ENCODE results near the gene CTNNA1.

CTNNA1 gene

DNA sequence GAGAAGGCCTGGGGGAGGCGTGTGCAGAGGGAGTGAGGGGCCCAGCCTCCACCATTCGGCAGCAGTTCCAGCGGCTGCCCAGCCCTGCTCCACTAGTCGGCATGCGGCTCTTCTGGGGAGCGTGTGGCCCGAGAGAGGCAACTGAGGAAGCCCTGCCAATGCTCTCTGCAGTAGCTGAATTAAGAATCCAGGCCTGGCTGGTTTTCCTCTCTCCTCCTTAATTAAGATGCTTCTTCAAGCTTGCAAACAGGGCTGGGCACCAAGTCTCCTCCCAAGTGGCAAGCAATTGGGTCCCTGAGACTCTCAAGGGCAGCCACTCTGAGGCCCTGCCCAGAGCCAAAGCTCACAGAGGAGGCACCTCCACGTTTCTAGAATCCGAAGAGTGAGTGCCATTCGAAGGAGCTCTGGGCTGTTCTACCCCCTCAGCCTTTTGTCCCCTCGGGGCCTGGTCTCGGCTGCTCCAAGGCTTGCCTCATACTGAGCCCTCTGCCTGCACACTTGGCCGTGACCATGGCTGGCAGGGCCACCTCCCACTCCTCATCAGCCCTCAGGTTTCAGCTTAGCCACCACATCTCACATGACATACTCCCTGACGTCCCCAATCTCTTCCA, 197.3 kb downstream of the CTNNA1 start:
- Mint-ChIP-seq H3K9me3 (no peaks in the 10 kb centered on the region), H3K27ac (no peak overlapping the region), H3K4me3 (peak overlapping the region; percentile 40), H3K4me1 (peaks cover 91% of the 10 kb centered on the region), H3K27me3 (ENCODE audit: low read depth, poor library complexity) (peaks cover 2% of the 10 kb centered on the region), H3K36me3 (ENCODE audit: low read depth) (no peaks in the 10 kb centered on the region)
- TF ChIP-seq, protein P1, sequence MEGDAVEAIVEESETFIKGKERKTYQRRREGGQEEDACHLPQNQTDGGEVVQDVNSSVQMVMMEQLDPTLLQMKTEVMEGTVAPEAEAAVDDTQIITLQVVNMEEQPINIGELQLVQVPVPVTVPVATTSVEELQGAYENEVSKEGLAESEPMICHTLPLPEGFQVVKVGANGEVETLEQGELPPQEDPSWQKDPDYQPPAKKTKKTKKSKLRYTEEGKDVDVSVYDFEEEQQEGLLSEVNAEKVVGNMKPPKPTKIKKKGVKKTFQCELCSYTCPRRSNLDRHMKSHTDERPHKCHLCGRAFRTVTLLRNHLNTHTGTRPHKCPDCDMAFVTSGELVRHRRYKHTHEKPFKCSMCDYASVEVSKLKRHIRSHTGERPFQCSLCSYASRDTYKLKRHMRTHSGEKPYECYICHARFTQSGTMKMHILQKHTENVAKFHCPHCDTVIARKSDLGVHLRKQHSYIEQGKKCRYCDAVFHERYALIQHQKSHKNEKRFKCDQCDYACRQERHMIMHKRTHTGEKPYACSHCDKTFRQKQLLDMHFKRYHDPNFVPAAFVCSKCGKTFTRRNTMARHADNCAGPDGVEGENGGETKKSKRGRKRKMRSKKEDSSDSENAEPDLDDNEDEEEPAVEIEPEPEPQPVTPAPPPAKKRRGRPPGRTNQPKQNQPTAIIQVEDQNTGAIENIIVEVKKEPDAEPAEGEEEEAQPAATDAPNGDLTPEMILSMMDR (IDR thresholded peaks at IDR 0.05): no peak
- no peak for DNase-seq

DNA sequence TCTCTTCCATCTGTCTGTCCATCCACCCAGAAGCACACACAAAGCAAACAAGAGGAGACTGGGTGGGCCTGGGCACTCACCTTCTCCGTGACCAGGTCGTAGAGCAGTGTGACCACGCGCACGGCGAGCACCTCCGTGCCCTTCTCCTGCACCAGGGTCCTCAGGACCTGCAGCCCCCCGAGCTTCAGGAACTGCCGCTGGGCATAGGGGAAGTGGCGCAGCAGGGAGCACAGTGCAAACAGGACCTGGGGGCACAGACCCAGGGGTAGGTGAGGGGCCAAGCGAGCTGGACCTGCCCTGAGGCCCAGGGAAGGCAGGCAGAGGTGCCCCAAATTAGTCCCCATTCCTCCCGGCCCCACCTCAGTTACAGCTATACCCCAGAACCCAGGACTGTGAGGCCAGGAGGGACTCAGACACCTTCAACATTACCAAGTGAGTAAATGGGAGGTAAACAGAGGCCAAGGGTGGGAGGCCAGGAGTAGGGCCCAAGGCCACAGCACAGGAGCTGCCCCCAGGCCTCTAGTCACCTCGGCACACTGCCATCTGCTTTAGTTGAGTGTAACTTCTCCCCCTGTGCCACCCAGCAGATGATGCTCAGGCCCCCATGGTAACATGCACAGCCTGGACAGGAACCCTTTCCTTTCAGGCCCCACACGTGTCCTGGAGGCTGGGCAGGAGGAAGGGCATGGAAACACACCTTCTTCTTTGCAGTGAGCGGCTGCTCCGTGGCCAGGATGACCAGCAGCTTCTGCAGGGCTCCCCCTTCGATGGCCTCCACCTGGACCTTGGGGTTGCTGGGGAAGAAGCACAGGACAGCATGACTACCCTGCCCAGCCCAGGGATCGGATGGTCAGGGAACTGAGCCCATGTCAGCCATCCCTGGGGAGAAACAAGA, 198.1 kb downstream of the CTNNA1 start:
- Mint-ChIP-seq H3K27me3 (ENCODE audit: low read depth, poor library complexity) (peaks cover 2% of the 10 kb centered on the region), H3K4me3 (peak overlapping the region; percentile 9), H3K9me3 (no peaks in the 10 kb centered on the region), H3K27ac (no peak overlapping the region), H3K36me3 (ENCODE audit: low read depth) (no peaks in the 10 kb centered on the region), H3K4me1 (peaks cover 92% of the 10 kb centered on the region)
- no peak for DNase-seq
- TF ChIP-seq, protein P1 (IDR thresholded peaks at IDR 0.05): no peak

DNA sequence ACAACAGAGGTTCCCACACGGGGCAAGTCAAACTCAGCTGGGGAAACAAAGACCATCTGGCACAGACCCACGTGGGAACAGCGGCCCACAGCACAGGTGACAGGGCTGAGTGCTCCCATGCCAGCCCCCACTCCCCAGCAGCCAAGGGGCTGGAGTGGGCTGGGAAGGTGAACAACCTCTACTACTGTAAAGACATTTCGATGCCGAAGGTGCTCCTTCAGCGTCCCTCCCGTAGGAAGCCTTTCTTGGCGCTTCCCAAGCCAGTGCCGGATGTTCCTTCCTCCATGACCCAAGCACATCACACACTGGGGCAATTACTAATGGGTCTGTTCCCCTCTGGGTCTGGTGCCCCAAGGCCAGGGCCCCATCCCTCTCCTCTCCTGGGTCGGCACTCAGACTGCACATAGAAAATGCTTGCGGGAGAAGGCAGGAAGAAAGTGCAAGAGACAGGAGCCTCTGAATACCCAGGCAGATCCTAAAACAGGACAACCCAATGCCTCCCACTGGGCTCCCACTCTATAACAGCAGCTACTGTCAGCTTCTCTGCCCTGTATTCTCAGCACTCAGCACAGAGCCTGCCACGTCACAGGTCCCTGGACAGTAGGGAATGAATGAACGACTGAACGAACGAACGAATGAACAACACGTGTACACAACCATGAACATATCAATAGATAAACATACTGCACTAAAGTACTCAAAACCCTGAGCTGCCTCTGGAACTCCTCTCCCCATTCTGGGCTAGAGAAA, 198.9 kb downstream of the CTNNA1 start:
- no peak for DNase-seq
- TF ChIP-seq, protein P1 (IDR thresholded peaks at IDR 0.05): no peak
- Mint-ChIP-seq H3K36me3 (ENCODE audit: low read depth) (no peaks in the 10 kb centered on the region), H3K4me1 (peaks cover 95% of the 10 kb centered on the region), H3K9me3 (no peaks in the 10 kb centered on the region), H3K4me3 (no peak overlapping the region), H3K27ac (no peak overlapping the region), H3K27me3 (ENCODE audit: low read depth, poor library complexity) (peaks cover 2% of the 10 kb centered on the region)

DNA sequence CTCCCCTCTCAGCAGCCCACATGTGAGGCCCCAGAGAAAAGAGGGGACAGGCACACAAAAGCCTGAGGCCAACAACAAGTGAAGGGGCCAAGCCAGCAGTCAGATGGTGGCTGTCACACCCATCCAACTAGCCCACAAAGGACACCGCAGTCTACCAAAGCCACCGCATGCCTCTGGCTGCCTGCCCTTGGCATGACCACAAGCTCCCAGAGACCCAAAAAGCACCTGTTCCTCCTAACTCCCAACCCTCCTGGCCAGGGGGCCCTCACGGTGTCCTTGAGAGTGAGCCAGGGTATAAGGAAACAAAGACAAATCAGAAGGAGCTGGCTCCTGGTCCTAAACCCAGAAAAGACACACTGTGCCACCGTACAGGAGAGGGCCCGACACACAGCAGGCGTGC, 199.7 kb downstream of the CTNNA1 start:
- H3K27me3 Mint-ChIP-seq (ENCODE audit: low read depth, poor library complexity): peaks cover 2% of the 10 kb centered on the region
- TF ChIP-seq, protein P1 (IDR thresholded peaks at IDR 0.05): no peak
- peaks cover 87% of the 10 kb centered on the region for H3K4me1 Mint-ChIP-seq
- no peak for DNase-seq
- H3K27ac Mint-ChIP-seq: no peak overlapping the region
- H3K9me3 Mint-ChIP-seq: no peaks in the 10 kb centered on the region
- H3K36me3 Mint-ChIP-seq (ENCODE audit: low read depth): no peaks in the 10 kb centered on the region
- no peak overlapping the region for H3K4me3 Mint-ChIP-seq

DNA sequence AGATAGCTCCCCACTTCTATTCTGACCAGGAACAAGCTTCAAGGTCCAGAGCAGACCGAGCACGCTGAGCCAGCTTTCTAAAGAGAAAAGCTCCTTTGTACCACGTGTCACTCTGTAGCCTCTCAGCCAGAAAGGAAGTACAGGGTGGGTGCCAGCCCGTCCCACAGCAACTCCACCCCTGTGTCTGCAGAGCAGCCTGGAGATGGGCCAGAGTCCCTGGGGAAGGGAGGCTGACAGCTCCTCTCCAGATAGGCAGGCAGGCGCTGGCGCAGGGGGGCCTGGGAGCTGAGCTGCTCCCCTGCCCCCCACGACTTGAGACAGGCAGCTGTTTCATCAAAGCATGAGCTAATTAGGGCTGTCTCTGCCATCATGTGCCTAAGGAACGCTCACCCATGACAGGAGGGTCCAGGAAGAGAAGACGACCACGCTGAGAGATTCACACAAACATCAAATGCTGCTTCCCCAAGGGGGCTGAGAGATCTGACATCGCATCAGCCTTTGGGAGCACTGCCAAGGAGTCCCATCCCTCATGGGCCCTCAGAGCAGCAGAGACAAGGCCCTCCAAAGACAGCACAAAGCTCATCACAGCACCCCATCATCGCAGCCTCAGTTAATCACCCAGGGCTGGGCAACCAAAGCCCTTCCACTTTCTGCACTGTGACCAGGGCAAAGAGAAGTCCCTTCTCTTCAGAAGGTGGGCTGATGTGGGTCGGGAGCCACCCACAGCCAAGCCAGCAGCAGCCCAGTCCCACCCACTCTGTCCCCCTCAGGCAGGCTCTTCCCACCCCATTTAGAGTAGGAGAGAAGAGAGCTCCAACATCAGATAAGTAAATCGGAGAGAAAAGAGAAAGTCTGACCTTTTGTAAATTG, 200.4 kb downstream of the CTNNA1 start:
- TF ChIP-seq, protein P1 (IDR thresholded peaks at IDR 0.05): no peak
- H3K27ac Mint-ChIP-seq: peak overlapping the region; percentile 93
- no peaks in the 10 kb centered on the region for H3K9me3 Mint-ChIP-seq
- no peak for DNase-seq
- peaks cover 2% of the 10 kb centered on the region for H3K27me3 Mint-ChIP-seq (ENCODE audit: low read depth, poor library complexity)
- H3K4me3 Mint-ChIP-seq: no peak overlapping the region
- H3K4me1 Mint-ChIP-seq: peaks cover 80% of the 10 kb centered on the region
- no peaks in the 10 kb centered on the region for H3K36me3 Mint-ChIP-seq (ENCODE audit: low read depth)
